OCI-LY7 (cell line): ENCODE results near the gene PTPRT. TPM values are rescaled to one million over a fixed set of nuclear protein-coding genes. Genes with fewer than 3 reads are reported as not detected.

ENCODE experiments used
- BruUV-seq: library from RNA; stranded (reverse); fragments of 400-500 nt; replicated peaks from 2 replicates; lab custom pipeline; 2021; lab: Mats Ljungman, UMichigan
- CTCF ChIA-PET: fragments of 300-600 bp; sonication (Branson Sonifier 250); formaldehyde crosslinking; loops from one replicate; lab custom pipeline; 2022; ENCODE audit warnings: antibody characterized with exemption; ENCODE audit not compliant: unreplicated experiment; lab: Charles Lee
- POLR2A ChIA-PET: fragments of 300-600 bp; sonication (Branson Sonifier 250); formaldehyde crosslinking; loops from one replicate; lab custom pipeline; 2022; ENCODE audit warnings: antibody characterized with exemption; lab: Charles Lee
- DNase-seq: peaks from one replicate; pipeline ENCODE4 v3.0.0-alpha.2; 2015; ENCODE audit warnings: low spot score
- H2AFZ ChIP-seq: fragments of 200-600 bp; sonication (generic), shearing (Covaris generic); 2 replicates; pipeline ENCODE4 v1.6.1; 2014; ENCODE audit warnings: mild to moderate bottlenecking, antibody characterized with exemption, low read length, moderate library complexity
- H3K27ac ChIP-seq: fragments of 200-600 bp; sonication (generic); 2 replicates; pipeline ENCODE4 v1.5.1; 2014; ENCODE audit warnings: mixed run types, low read depth, mild to moderate bottlenecking, moderate library complexity, low read length, inconsistent platforms; ENCODE audit not compliant: poor library complexity, severe bottlenecking
- H3K36me3 ChIP-seq: fragments of 200-600 bp; sonication (generic); 2 replicates; pipeline ENCODE4 v1.6.1; 2014; ENCODE audit warnings: mild to moderate bottlenecking, antibody characterized with exemption, low read length, moderate library complexity, mixed read lengths; ENCODE audit not compliant: insufficient read depth
- H3K4me1 ChIP-seq: fragments of 200-600 bp; sonication (generic); 2 replicates; pipeline ENCODE4 v1.5.1; 2014; ENCODE audit warnings: mild to moderate bottlenecking, low read length; ENCODE audit not compliant: insufficient read depth, poor library complexity, severe bottlenecking
- H3K4me2 ChIP-seq: fragments of 200-600 bp; sonication (generic); 2 replicates; pipeline ENCODE4 v1.6.1; 2014; ENCODE audit warnings: mild to moderate bottlenecking, low read length
- H3K4me3 ChIP-seq: fragments of 200-600 bp; sonication (generic); 2 replicates; pipeline ENCODE4 v1.5.1; 2014; ENCODE audit warnings: mild to moderate bottlenecking, low read depth, low read length; ENCODE audit not compliant: poor library complexity, severe bottlenecking
- H3K79me2 ChIP-seq: fragments of 200-600 bp; sonication (generic); 2 replicates; pipeline ENCODE4 v1.6.1; 2016; ENCODE audit warnings: low read depth, mild to moderate bottlenecking, low read length, moderate library complexity, mixed read lengths; ENCODE audit not compliant: insufficient read depth
- H3K9me2 ChIP-seq: fragments of 200-600 bp; sonication (generic); 2 replicates; pipeline ENCODE4 v1.6.1; 2016; ENCODE audit warnings: mild to moderate bottlenecking, low read length, mixed read lengths; ENCODE audit not compliant: insufficient read depth
- H3K9me3 ChIP-seq: fragments of 200-600 bp; sonication (generic); 2 replicates; pipeline ENCODE4 v1.6.1; 2014; ENCODE audit warnings: mild to moderate bottlenecking, mixed run types, low read length, mixed read lengths
- H4K20me1 ChIP-seq: fragments of 200-600 bp; sonication (generic); 2 replicates; pipeline ENCODE4 v1.6.1; 2014; ENCODE audit warnings: mild to moderate bottlenecking, antibody characterized with exemption, low read length, moderate library complexity, mixed read lengths; ENCODE audit not compliant: insufficient read depth
- CTCF ChIP-seq: fragments of 200-600 bp; sonication (generic); conservative IDR thresholded peaks from 2 replicates; pipeline ENCODE4 v1.5.1; 2014; ENCODE audit warnings: mild to moderate bottlenecking, antibody characterized with exemption, low read length, moderate library complexity, mixed read lengths
- EZH2phosphoT487 ChIP-seq: fragments of 200-600 bp; sonication (generic); IDR thresholded peaks from 2 replicates; pipeline ENCODE4 v1.6.1; 2018; ENCODE audit warnings: low read depth, borderline replicate concordance, mild to moderate bottlenecking, mixed run types, antibody characterized with exemption, low read length, moderate library complexity, mixed read lengths
- intact Hi-C: fragments of 100-400 bp; cut with micrococcal nuclease; formaldehyde crosslinking; loops from one replicate; pipeline ENCODE4 v1.10.0; 2022; ENCODE audit not compliant: unreplicated experiment
- total RNA-seq, 2 experiments: library from RNA; depleted of rRNA in 1 of 2; stranded (reverse); fragments of >200 nt in 1 of 2; shearing (Covaris generic) in 1 of 2; gene quantifications; 2 replicates each; pipeline ENCODE4 v1.2.3, GENCODE V29; 2014 to 2022

Gene PTPRT
- total RNA-seq, 2 experiments from 2014 or later, result not detected

GRCh38 chr20:42936482-42936881, 253.2 kb downstream of the PTPRT start:
- no peak for TF ChIP-seq CTCF
- TF ChIP-seq EZH2phosphoT487, result no peak
- ChIA-PET POLR2A (no interaction called here), CTCF (no interaction called here)
- Histone ChIP-seq H3K27ac (no peak overlapping the region), H3K36me3 (no peaks in the 10 kb centered on the region), H3K9me2 (no peaks in the 10 kb centered on the region; the same call in 1 of the 2 replicates), H3K79me2 (no peaks in the 10 kb centered on the region), H2AFZ (no peak overlapping the region), H4K20me1 (no peaks in the 10 kb centered on the region), H3K9me3 (no peaks in the 10 kb centered on the region), H3K4me2 (no peak overlapping the region), H3K4me1 (no peaks in the 10 kb centered on the region), H3K4me3 (no peak overlapping the region)
- intact Hi-C loops, result no loop called here
- no TSS peak for BruUV-seq
- DNase-seq, result no peak

- H3K36me3 ChIP-seq, result no peaks in the 10 kb centered on the region
- H3K4me3 ChIP-seq, result no peak overlapping the region
- DNase-seq, result no peak
- H3K9me2 ChIP-seq, result no peaks in the 10 kb centered on the region
- no peak overlapping the region for H3K27ac ChIP-seq
- BruUV-seq, result no TSS peak
- intact Hi-C loops, result no loop called here
- no peaks in the 10 kb centered on the region for H3K4me1 ChIP-seq
- POLR2A ChIA-PET, result no interaction called here
- TF ChIP-seq EZH2phosphoT487 (no peak), CTCF (no peak)
- H3K4me2 ChIP-seq, result no peak overlapping the region
- CTCF ChIA-PET, result no interaction called here
- no peaks in the 10 kb centered on the region for H3K9me3 ChIP-seq
- H3K79me2 ChIP-seq, result no peaks in the 10 kb centered on the region
- H4K20me1 ChIP-seq, result no peaks in the 10 kb centered on the region
- no peak overlapping the region for H2AFZ ChIP-seq
These were observed 265.5 kb downstream of the PTPRT start for GRCh38 chr20:42924215-42924614.

GRCh38 chr20:42923348-42923918, 266.3 kb downstream of the PTPRT start:
- ChIA-PET POLR2A (no interaction called here), CTCF (no interaction called here)
- Histone ChIP-seq H3K4me2 (no peak overlapping the region), H3K36me3 (no peaks in the 10 kb centered on the region), H3K79me2 (no peaks in the 10 kb centered on the region), H3K4me3 (no peak overlapping the region), H3K9me2 (no peaks in the 10 kb centered on the region), H3K4me1 (no peaks in the 10 kb centered on the region), H4K20me1 (no peaks in the 10 kb centered on the region), H3K9me3 (no peaks in the 10 kb centered on the region), H3K27ac (no peak overlapping the region), H2AFZ (no peak overlapping the region)
- TF ChIP-seq EZH2phosphoT487, result no peak
- no peak for TF ChIP-seq CTCF
- no peak for DNase-seq
- intact Hi-C loops, result no loop called here
- no TSS peak for BruUV-seq
